Panc1 (cell line): ENCODE data around the gene PCDHGA5. TPM values are rescaled to one million over a fixed set of nuclear protein-coding genes. Genes with fewer than 3 reads are reported as not detected.
"Not testable (repeated sequence)": the region's sequence is repeated elsewhere in the genome, so short reads cannot be mapped to it uniquely, and the experiment has no call there.

Experiments used
- ATAC-seq: fragments of 200-7000 bp; cut with Tn5 transposase; 2 replicates; pipeline ENCODE4 v1.9.1; 2020; ENCODE audit warnings: mild to moderate bottlenecking, moderate library complexity
- BruUV-seq: library from RNA; stranded (reverse); fragments of 400-500 nt; replicated peaks from 2 replicates; lab custom pipeline; 2021; lab: Mats Ljungman, UMichigan
- CTCF ChIA-PET: fragments of 300-600 bp; sonication (Branson Sonifier 250); formaldehyde crosslinking; loops from one replicate; lab custom pipeline; 2022; ENCODE audit warnings: antibody characterized with exemption; lab: Charles Lee
- POLR2A ChIA-PET: fragments of 300-600 bp; sonication (Branson Sonifier 250); formaldehyde crosslinking; loops from one replicate; lab custom pipeline; 2022; ENCODE audit warnings: antibody characterized with exemption; lab: Charles Lee
- DNase-seq: peaks from one replicate; pipeline ENCODE4 v3.0.0-alpha.2; 2010; ENCODE audit warnings: low read depth, low spot score
- H3K27ac ChIP-seq: 2 replicates; pipeline ENCODE4 v1.5.1; 2011; ENCODE audit warnings: mild to moderate bottlenecking, low read length, inconsistent platforms
- H3K27me3 ChIP-seq: fragments of 200-500 bp; sonication (Bioruptor generic); 2 replicates; pipeline ENCODE4 v1.6.0; 2014; ENCODE audit warnings: low read length, inconsistent platforms; ENCODE audit not compliant: control insufficient read depth, insufficient read depth
- H3K36me3 ChIP-seq: fragments of 200-500 bp; sonication (Bioruptor generic); 2 replicates; pipeline ENCODE4 v1.5.1; 2014; ENCODE audit warnings: inconsistent platforms, mild to moderate bottlenecking, low read length, moderate library complexity; ENCODE audit not compliant: control insufficient read depth, insufficient read depth
- H3K4me1 ChIP-seq: 2 replicates; pipeline ENCODE4 v1.5.1; 2011; ENCODE audit warnings: inconsistent platforms, mild to moderate bottlenecking, low read length, moderate library complexity; ENCODE audit not compliant: control insufficient read depth, insufficient read depth
- H3K4me3 ChIP-seq, 2 experiments: 2 replicates each; pipeline ENCODE4 v1.5.1; 2011 to 2012; ENCODE audit warnings: low read depth in 2 of 2, low read length in 2 of 2, mild to moderate bottlenecking in 2 of 2, inconsistent platforms in 1 of 2, moderate library complexity in 1 of 2
- H3K9me3 ChIP-seq: fragments of 200-500 bp; sonication (Bioruptor generic); 2 replicates; pipeline ENCODE4 v1.5.1; 2014; ENCODE audit warnings: low read depth, mild to moderate bottlenecking, inconsistent platforms, low read length, moderate library complexity; ENCODE audit not compliant: control insufficient read depth, insufficient read depth
- CTCF ChIP-seq: fragments of 450-650 bp; IDR thresholded peaks from 2 replicates; pipeline ENCODE4 v1.5.1; 2017; ENCODE audit warnings: mild to moderate bottlenecking
- POLR2AphosphoS5 ChIP-seq: IDR thresholded peaks from 2 replicates; pipeline ENCODE4 v1.6.1; 2012; ENCODE audit warnings: mild to moderate bottlenecking, low read depth, low read length, moderate library complexity
- REST ChIP-seq, 2 experiments: IDR thresholded peaks; 2 replicates each; pipeline ENCODE4 v1.6.1; 2011 to 2012; ENCODE audit warnings: low read depth in 2 of 2, control low read depth in 1 of 2, low read length in 1 of 2, mild to moderate bottlenecking in 1 of 2, moderate library complexity in 1 of 2; ENCODE audit not compliant: insufficient read depth in 1 of 2
- SIN3A ChIP-seq: IDR thresholded peaks from 2 replicates; pipeline ENCODE4 v1.6.1; 2012; ENCODE audit warnings: low read depth, mild to moderate bottlenecking, low read length, moderate library complexity, borderline replicate concordance; ENCODE audit not compliant: insufficient read depth
- TCF7L2 ChIP-seq: IDR thresholded peaks from 2 replicates; pipeline ENCODE4 v1.6.1; 2011; ENCODE audit warnings: mild to moderate bottlenecking, low read depth, low read length, inconsistent platforms
- in situ Hi-C: cut with HindIII; loops from 2 replicates; pipeline ENCODE4 v1.10.0; 2016; ENCODE audit warnings: low sequenced_read_pairs, low pct_unique_long_range_greater_than_20kb
- intact Hi-C: fragments of 100-400 bp; cut with micrococcal nuclease; formaldehyde crosslinking; loops from one replicate; pipeline ENCODE4 v1.10.0; 2022; ENCODE audit not compliant: unreplicated experiment
- total RNA-seq: library from RNA; stranded (reverse); gene quantifications from one replicate; pipeline ENCODE4 v1.2.1, GENCODE V29; 2021; ENCODE audit not compliant: unreplicated experiment

Gene PCDHGA5
- total RNA-seq, 1 experiment from 2014 or later = 0.67 TPM

DNA sequence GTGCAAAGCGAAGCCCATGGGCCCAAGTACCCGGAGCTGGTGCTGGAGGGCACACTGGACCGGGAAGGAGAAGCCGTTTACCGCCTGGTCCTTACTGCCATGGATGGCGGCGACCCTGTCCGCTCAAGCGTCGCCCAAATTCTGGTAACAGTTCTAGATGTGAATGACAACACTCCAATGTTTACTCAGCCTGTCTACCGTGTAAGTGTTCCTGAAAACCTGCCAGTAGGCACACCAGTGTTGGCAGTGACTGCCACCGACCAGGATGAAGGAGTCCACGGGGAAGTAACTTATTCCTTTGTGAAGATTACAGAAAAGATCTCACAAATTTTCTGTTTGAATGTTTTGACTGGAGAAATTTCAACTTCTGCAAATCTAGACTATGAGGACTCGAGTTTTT lies 10.7 kb downstream of the PCDHGA5 start:
- H3K27me3 ChIP-seq = 0 out of 2 replicates have a peak, but pooled peaks cover 2% of the 10 kb centered on the region
- TF ChIP-seq TCF7L2 (no peak), REST (IDR thresholded peaks at IDR 0.05; ENCODE audit: insufficient read depth in 1 of 2, low read depth in 2 of 2, low read length in 1 of 2) (no peak), SIN3A (no peak), CTCF (no peak), POLR2AphosphoS5 (no peak)
- POLR2A ChIA-PET = interaction anchor here (0.6 kb wide), 1 partner anchor 57 kb away, joined by 4 read pairs; no protein-coding TSS in a partner anchor
- no peak for DNase-seq
- no peak for ATAC-seq
- CTCF ChIA-PET = no interaction called here
- intact Hi-C loops = no loop called here
- BruUV-seq = no TSS peak
- H3K27ac ChIP-seq = no peak overlapping the region
- H3K9me3 ChIP-seq = peaks cover 7% of the 10 kb centered on the region; the same call in 1 of the 2 replicates
- in situ Hi-C loops = no loop called here
- H3K4me1 ChIP-seq = no peaks in the 10 kb centered on the region
- no peaks in the 10 kb centered on the region for H3K36me3 ChIP-seq
- no peak overlapping the region for H3K4me3 ChIP-seq

DNA sequence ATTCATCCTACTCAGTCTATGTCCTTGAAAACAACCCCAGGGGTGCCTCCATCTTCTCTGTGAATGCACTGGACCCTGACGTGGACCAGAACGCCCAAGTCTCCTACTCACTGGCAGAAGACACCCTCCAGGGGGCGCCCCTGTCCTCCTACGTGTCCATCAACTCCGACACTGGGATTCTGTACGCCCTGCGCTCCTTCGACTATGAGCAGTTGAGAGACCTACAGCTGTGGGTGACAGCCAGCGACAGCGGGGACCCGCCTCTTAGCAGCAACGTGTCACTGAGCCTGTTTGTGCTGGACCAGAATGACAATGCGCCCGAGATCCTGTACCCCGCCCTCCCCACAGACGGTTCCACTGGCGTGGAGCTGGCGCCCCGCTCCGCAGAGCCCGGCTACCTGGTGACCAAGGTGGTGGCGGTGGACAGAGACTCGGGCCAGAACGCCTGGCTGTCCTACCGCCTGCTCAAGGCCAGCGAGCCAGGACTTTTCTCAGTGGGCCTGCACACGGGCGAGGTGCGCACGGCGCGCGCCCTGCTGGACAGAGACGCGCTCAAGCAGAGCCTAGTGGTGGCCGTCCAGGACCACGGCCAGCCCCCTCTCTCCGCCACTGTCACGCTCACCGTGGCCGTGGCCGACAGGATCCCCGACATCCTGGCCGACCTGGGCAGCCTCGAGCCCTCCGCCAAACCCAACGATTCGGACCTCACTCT lies 11.6 kb downstream of the PCDHGA5 start:
- H3K9me3 ChIP-seq, in situ Hi-C loops, CTCF ChIA-PET, intact Hi-C loops, POLR2A ChIA-PET, BruUV-seq, H3K36me3 ChIP-seq, H3K27ac ChIP-seq, H3K4me1 ChIP-seq, H3K27me3 ChIP-seq, H3K4me3 ChIP-seq, ATAC-seq, DNase-seq: not testable (repeated sequence)
